ENCODE data around the gene CEP112. TPM values are rescaled to one million over a fixed set of nuclear protein-coding genes. Genes with fewer than 3 reads are reported as not detected.
A peak's percentile ranks its signal among the peaks of the same experiment; 100 is the strongest.
"Not testable (repeated sequence)": the region's sequence is repeated elsewhere in the genome, so short reads cannot be mapped to it uniquely, and the experiment has no call there.

CEP112 gene
- total RNA-seq, 1 donor from 2014 or later = 26.0 TPM

DNA sequence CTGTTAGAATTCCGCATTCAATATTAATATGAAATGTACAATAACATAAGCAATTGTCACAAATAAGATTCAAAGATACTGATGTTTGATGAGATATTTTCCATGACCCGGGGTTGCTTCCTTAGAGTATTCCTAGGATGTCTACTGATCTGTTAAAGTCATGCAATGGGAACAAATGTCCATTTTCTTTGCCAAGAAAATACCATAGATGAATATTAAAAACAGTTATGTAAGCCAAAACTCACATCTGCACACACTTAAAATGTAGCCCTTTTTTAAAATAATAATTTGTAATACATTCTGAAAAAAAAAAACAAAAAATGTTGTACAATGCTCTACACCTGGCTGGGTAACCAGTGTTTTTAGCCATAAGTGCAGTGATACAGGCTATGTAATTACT, 371.1 kb downstream of the CEP112 start:
- ATAC-seq = no peak

DNA sequence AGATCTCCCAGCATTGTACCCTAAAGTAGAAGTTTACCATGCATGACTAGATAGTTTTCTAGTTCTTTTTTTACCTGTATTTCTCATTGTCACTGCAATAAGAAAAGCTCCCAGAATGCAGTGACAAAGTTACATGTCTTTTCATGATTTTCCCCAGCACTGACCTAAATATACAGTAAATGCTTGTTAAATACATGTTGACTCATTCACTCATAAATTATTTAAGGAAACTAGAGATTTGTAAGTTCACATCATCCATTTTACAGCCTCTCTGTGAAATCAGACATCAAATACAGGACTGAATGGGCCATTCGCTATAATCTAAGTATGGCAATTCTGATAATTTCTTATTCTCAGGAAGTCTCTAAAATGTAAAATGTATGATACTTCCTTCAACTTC, 371.6 kb downstream of the CEP112 start:
- ATAC-seq (no peak), DNase-seq (ENCODE audit: missing footprints) (no peak)
- intact Hi-C loops (cut with DNase I) = no loop called here

More for the DNA sequence above, 371.1 kb downstream of the CEP112 start:
- no peak for DNase-seq (ENCODE audit: missing footprints)
- intact Hi-C loops (cut with DNase I) = no loop called here

DNA sequence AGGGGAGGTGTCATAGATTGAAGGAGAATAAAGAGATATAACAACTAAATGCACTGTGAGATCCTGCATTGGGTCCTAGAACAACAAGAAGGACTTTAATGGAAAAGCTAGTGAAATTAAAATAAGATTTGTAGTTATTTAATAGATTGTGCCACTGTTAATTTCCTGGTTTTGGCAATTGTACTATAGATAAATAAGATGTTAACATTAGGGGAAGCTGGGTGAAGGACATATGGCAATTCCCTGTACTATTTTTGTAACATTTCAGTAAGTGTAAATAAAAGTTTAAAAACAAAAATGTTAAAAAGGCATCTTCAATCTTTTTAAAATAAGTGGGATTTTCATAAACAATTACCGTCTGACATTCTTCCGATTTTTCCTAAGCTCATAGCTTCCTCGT, 372.1 kb downstream of the CEP112 start:
- ATAC-seq (no peak), DNase-seq (ENCODE audit: missing footprints) (no peak)
- intact Hi-C loops (cut with DNase I) = no loop called here

DNA sequence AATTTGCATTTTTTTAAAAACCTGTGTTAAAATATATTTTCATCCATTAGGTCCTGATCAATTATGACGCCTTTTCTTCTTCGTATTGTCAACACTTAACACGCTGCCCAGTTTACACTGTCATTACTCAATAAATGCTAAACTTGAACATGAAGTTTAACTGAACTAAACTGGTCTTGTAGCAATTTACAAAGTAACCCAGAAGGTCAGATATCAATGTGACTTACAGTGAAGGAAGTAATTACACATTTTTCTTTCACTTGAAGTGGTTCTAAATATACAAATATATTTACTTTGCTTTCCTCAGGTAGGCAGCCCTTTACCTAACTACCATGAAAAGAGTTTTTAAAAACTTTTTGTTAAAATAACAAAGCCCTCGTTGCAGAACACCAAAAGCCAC, 374.0 kb downstream of the CEP112 start:
- ATAC-seq (no peak), DNase-seq (ENCODE audit: missing footprints) (no peak)
- intact Hi-C loops (cut with DNase I) = no loop called here

GRCh38 chr17:65814418-65814817, 377.5 kb downstream of the CEP112 start:
- no peak for DNase-seq (ENCODE audit: missing footprints)
- intact Hi-C loops (cut with DNase I) = no loop called here
- no peak for ATAC-seq

DNA sequence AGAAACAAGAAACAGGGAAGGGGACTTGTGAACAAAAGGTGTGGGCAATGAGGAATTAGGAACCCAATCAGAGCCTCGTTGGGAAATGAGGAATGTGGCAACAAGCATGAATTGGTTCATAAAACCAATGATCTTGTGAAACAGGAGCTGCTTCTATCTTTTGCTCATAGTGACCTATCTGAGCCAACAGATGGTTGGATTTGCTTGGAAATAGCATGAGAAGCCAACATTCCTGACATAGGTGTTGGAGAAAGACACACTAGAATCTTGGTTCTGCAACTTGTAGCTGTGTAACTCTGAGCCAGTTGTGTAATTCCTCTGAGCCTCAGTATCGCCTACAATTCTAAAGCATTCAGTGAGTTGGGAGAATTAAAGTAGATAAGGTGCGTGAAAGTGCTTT, 378.6 kb downstream of the CEP112 start:
- ATAC-seq = no peak
- intact Hi-C loops (cut with DNase I) = no loop called here
- DNase-seq (ENCODE audit: missing footprints) = no peak

GRCh38 chr17:65811043-65811442, 380.9 kb downstream of the CEP112 start:
- intact Hi-C loops (cut with DNase I) = no loop called here
- no peak for DNase-seq (ENCODE audit: missing footprints)

DNA sequence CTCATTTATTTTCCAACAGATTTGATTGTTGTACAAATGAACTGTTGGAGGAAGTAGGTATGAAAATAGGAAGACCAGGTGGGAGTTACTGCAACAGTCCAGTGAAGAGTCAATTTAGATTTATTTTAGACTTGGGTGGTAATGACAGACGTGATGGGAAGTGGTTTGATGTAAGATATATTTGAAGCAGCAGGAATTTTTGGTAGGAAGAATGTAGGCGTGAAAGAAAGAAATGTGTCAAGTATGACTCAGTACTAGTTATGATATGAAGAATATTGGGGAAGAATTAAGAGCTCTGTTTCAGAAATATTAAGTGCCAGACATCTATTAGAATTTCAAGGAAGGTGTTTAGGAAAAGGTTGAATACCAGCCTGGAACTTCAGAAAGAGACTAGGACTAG, 382.6 kb downstream of the CEP112 start:
- intact Hi-C loops (cut with DNase I) = no loop called here
- ATAC-seq = no peak
- no peak for DNase-seq (ENCODE audit: missing footprints)

More at GRCh38 chr17:65811043-65811442, 380.9 kb downstream of the CEP112 start:
- ATAC-seq = no peak

- ATAC-seq; intact Hi-C loops (cut with DNase I); DNase-seq (ENCODE audit: missing footprints): not testable (repeated sequence)
Observed at GRCh38 chr17:65808566-65808965, 383.4 kb downstream of the CEP112 start.

GRCh38 chr17:65807361-65807760, 384.6 kb downstream of the CEP112 start:
- ATAC-seq = no peak
- intact Hi-C loops (cut with DNase I) = no loop called here
- no peak for DNase-seq (ENCODE audit: missing footprints)

- ATAC-seq (no peak), DNase-seq (ENCODE audit: missing footprints) (no peak)
- intact Hi-C loops (cut with DNase I) = no loop called here
Observed at GRCh38 chr17:65801513-65801912, 390.4 kb downstream of the CEP112 start.

DNA sequence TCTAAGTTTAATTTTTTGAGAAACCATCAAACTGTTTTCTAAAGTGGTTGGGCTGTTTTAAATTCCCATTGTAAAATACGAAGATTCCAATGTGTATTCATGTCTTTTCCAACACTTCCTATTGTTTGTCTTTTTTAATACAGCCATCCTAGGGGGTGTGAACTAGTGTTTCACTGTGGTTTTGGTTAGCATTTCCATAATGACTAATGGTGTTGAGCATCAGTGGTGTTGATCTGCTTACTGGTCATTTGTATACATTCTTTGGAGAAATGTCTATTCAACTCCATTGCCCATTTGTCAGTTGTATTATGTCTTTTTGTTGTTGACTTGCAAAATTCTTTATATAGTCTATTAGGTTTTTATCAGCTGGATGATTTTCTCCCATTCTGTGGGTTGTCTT, 391.3 kb downstream of the CEP112 start:
- ATAC-seq = no peak
- intact Hi-C loops (cut with DNase I) = no loop called here

DNA sequence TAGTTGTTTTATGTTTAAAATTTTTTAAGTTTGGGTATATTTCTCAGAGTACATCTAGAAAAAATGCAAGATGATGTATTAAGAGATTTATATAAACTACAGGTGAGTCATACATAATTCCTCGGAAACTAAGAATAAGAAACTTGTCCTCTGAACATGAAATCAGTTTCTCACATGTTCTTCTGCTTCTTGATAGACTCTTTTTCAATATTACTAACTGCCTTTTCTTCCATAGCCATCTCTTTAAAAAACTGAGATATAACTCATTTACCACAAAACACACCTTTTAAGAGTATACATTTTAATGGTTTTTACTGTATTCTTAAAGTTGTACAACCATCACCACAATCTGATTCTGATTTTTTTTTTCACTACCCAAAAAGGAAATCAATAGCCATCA, 392.1 kb downstream of the CEP112 start:
- intact Hi-C loops (cut with DNase I) = loop anchor here (5.0 kb wide), 1 partner anchor 343 kb away; no protein-coding TSS in a partner anchor
- ATAC-seq (no peak), DNase-seq (ENCODE audit: missing footprints) (no peak)

More for the DNA sequence above, 391.3 kb downstream of the CEP112 start:
- no peak for DNase-seq (ENCODE audit: missing footprints)

GRCh38 chr17:65799454-65799853, 392.5 kb downstream of the CEP112 start:
- DNase-seq (ENCODE audit: missing footprints) (no peak), ATAC-seq (no peak)
- intact Hi-C loops (cut with DNase I) = loop anchor here (5.0 kb wide), 1 partner anchor 342 kb away; no protein-coding TSS in a partner anchor

GRCh38 chr17:65797809-65798208, 394.1 kb downstream of the CEP112 start:
- intact Hi-C loops (cut with DNase I) = loop anchor here (5.0 kb wide), 1 partner anchor 341 kb away; no protein-coding TSS in a partner anchor

DNA sequence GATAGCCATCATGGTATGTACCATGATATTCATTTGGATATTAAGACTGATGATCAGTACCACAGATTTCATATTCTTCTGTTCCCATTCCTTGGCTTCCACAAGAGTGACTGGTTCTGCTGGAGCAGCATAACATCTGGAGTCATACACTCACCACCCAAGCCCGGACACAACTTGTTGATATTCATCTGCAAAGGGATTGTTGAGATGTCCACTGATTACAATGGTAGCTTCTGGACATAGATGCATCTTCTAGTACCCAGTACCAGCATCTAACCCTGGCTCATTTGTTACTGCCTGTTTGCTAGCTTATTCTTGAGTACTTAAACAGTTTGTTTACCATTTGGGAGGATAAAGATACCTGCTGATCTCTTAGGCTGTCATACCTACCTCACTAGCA, 394.8 kb downstream of the CEP112 start:
- no peak for ATAC-seq
- DNase-seq (ENCODE audit: missing footprints) = no peak
- intact Hi-C loops (cut with DNase I) = loop anchor here (5.0 kb wide), 1 partner anchor 340 kb away; no protein-coding TSS in a partner anchor

More at GRCh38 chr17:65797809-65798208, 394.1 kb downstream of the CEP112 start:
- no peak for DNase-seq (ENCODE audit: missing footprints)
- no peak for ATAC-seq

DNA sequence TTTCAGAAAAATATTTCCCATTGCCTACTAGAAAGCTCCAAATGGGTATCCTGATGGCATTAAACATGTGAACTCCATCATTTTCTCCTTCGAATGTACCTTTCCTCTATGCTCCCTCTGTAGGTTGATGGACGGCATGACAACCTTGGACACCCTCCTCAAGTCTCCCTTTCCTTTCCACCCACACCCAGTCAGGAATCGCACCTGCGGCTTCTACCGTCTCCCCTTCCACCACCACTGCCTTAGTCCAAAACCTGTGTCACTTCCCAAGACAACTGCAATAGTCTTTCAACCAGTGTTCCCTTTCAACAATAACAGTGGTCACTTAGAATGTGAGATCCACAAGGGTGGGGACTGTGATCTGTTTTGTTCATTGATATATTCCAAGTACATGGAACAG, 397.4 kb downstream of the CEP112 start:
- intact Hi-C loops (cut with DNase I) = no loop called here
- DNase-seq (ENCODE audit: missing footprints) (no peak), ATAC-seq (no peak)

GRCh38 chr17:65790241-65790640, 401.7 kb downstream of the CEP112 start:
- ATAC-seq (no peak), DNase-seq (ENCODE audit: missing footprints) (no peak)
- intact Hi-C loops (cut with DNase I) = no loop called here

GRCh38 chr17:65787503-65787902, 404.4 kb downstream of the CEP112 start:
- ATAC-seq (no peak), DNase-seq (ENCODE audit: missing footprints) (no peak)
- intact Hi-C loops (cut with DNase I) = no loop called here

DNA sequence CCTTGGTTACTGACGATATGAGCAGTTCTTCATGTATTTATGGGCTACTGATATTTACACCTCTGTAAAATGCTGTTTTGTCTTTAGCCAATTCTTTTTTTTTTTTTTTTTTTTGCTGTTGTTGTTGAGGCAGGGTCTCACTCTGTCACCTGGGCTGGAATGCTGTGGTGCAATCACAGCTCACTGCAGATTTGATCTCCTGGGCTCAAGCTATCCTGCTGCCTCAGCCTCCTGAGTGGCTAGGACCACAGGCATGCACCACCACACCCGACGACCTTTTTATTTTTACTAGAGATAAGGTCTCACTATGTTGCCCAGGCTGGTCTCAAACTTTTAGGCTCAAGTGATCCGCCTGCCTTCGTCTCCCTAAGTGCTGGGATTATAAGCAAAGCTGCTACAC, 405.5 kb downstream of the CEP112 start:
- DNase-seq (ENCODE audit: missing footprints) (no peak), ATAC-seq (no peak)
- intact Hi-C loops (cut with DNase I) = no loop called here

DNA sequence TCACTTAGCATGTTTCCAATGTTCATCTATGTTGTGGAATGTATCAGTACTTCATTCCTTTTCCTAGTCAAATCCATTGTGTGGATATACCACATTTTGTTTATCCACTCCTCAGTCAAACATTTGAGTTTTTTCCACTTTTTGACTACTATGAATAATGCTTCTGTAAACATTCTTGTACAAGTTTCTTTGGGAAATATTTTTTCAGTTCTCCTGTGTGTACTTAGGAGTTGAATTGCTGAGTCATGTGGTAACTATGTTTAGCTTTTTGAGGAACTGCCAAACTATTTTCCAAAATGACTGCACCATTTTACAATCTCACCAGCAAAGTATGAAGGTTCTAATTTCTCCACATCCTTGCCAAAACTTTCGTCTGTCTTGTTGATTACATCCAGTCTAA, 406.8 kb downstream of the CEP112 start:
- ATAC-seq (peak; percentile 62), DNase-seq (ENCODE audit: missing footprints) (no peak)
- intact Hi-C loops (cut with DNase I) = no loop called here
